HG03139 (cell line): ENCODE measurements around the gene FDPS.
A peak's percentile ranks its signal among the peaks of the same experiment; 100 is the strongest.
"Not testable (repeated sequence)": the region's sequence is repeated elsewhere in the genome, so short reads cannot be mapped to it uniquely, and the experiment has no call there.

Experiments used
- ATAC-seq: cut with Tn5 transposase; IDR thresholded peaks from one replicate; pipeline ENCODE4 v1.9.1; 2021; ENCODE audit not compliant: unreplicated experiment

The FDPS gene

DNA sequence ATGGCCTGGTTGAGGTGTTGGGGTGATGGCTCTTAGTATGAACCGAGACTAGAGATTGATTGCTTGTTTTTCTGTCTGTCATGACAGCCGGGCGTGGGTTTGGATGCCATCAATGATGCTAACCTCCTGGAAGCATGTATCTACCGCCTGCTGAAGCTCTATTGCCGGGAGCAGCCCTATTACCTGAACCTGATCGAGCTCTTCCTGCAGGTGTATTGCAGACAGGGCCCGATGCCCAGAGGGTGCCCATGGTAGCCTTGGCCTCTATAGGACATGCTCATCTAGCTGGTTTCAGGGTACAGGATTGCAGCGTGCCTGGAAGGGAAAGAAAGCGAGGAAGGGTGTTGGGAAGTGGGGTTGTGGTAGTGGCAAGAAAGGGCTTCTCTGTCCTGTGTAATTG lies 9.4 kb downstream of the FDPS start:
- no peak for ATAC-seq

GRCh38 chr1:155319536-155319935 lies 10.9 kb downstream of the FDPS start:
- no peak for ATAC-seq

- ATAC-seq: no peak
Measured at GRCh38 chr1:155320252-155320651, 11.6 kb downstream of the FDPS start.

GRCh38 chr1:155320661-155321617 lies 12.3 kb downstream of the FDPS start, which contains the start of gene RUSC1:
Gene RUSC1, plus strand, starts transcription at chr1:155320894. Its CDS starts 880 bp downstream, at chr1:155321774.
- no peak for ATAC-seq

DNA sequence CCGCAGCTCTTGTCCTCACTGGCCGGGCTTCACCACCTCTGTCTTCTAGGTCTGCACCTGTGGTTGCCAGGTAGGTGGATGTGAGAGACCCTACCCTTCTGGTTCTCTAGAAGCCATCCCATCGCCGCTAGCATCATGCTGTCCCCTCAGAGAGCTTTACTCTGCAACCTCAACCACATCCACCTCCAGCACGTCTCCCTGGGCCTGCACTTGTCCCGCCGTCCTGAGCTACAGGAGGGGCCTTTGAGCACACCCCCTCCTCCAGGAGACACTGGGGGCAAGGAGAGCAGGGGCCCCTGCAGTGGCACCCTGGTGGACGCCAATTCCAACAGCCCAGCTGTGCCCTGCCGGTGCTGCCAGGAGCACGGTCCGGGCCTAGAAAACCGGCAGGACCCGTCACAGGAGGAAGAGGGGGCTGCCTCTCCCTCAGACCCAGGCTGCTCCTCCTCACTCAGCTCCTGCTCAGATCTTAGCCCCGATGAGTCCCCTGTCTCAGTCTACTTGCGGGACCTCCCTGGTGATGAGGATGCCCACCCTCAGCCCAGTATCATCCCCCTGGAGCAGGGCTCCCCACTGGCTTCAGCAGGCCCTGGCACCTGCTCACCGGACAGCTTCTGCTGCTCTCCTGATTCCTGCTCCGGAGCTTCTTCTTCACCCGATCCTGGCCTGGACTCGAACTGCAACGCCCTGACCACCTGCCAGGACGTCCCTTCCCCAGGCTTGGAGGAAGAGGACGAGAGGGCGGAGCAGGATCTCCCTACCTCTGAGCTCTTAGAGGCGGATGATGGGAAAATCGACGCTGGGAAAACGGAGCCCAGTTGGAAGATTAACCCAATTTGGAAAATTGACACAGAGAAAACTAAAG lies 13.2 kb downstream of the FDPS start:
- ATAC-seq: no peak

DNA sequence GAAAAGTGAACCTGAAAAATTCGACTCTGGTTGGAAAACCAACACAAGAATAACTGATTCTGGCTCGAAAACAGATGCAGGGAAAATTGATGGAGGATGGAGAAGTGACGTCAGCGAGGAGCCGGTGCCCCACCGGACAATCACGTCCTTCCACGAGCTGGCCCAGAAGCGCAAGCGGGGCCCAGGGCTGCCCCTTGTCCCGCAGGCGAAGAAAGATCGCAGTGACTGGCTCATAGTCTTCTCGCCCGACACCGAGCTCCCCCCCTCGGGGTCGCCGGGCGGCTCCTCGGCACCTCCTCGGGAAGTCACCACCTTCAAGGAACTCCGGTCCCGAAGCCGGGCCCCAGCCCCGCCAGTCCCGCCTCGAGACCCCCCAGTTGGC lies 13.9 kb downstream of the FDPS start:
- ATAC-seq: no peak

DNA sequence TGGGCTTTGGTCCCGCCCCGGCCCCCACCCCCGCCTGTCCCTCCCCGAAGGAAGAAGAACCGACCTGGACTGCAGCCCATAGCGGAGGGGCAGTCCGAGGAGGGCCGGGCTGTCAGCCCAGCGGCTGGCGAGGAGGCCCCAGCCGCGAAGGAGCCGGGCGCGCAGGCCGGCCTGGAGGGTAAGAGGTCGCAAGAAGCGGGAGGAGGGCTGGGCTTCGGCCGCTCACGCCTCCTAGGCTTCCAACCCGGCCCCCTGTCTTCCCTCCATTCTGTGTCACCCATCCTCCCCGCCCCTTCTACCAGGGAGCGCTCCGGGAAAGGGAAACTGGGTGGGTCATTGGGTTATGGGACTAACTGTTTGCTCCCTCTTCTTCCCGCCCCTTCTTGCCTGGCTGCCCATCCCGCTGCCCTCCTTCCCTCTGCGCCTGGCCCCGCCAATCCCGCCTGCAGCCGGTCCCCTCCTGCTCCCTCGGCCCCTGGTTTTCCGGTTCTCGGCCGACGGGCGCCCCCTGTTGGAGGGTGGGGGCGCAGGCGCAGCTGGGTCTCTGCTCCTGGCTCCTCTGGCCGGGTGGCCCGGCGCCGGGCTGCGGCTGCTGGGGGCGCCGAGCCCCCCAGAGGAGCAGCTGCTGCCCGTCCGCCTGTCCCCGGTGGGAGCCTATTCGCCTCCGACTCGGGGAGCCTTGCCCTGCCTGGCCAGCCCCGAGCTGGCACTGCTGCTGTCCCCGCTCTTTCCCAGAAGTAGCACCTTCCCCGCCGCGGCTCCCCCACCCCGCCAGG lies 14.5 kb downstream of the FDPS start:
- peak; percentile 30 for ATAC-seq

DNA sequence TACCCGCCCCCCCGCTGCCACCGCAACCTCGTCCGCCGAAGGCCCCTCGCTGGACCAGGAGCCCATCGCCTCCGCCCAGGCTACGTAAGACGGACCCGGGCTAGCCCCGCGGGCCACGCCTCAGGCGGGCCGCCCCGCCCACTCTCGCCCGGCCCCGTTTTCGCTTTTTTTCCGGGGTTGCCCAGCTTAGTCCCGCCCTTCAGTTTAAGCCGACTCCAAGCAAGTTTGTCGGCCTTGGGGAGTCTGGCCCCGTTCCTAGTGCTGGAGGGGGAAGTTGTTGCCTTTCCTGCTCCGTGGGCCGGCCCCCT lies 15.0 kb downstream of the FDPS start:
- ATAC-seq: no peak

DNA sequence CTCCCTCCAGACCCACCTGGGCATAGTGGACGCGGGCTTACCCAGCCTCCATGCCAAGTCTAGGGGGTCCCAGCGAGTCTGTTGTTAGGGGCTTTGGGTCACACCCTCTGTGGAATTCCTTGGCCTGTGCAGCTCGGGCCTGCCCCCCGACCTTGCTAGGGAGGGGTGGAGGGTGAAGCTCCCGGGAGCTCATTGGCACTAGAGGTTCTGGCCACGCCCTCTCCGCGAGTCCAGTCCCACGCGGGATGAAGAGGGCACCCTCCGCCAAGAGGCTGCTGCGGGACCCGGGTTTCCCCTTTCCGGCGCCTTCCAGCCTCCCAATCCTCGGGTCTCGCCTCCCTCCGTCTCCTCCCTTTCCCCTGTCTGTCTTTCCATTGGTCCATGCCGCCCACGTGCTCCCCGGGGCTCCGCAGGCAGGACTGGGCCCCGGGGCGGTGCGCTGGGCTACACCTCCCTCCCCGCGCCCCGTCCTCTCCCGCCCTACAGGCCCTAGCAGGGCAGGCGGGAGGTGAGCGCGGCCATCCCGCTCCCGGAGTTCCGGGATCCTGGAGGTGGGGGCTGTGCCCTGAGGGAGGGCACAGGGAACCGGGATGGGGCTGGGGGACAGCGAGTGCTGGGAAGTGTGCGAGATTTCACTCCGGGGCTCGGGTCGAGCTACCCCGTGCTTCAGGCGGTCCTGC lies 15.5 kb downstream of the FDPS start:
- peak; percentile 49 for ATAC-seq

GRCh38 chr1:155324717-155325602 lies 16.3 kb downstream of the FDPS start:
- ATAC-seq: no peak

DNA sequence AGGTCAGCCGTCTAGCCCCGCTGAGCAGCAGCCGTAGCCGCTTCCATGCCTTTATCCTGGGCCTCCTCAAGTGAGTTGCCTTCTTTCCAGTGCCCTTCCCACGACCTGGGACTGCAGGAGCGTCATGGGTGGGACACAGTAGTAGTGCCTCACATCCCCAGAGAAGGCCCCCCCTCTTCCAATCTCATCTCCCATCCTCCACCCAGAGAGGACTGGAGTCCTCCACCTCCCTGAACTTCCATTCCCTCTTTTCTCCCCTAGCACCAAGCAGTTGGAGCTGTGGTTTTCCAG lies 16.9 kb downstream of the FDPS start:
- no peak for ATAC-seq

GRCh38 chr1:155326020-155326526 lies 17.4 kb downstream of the FDPS start:
- no peak for ATAC-seq

DNA sequence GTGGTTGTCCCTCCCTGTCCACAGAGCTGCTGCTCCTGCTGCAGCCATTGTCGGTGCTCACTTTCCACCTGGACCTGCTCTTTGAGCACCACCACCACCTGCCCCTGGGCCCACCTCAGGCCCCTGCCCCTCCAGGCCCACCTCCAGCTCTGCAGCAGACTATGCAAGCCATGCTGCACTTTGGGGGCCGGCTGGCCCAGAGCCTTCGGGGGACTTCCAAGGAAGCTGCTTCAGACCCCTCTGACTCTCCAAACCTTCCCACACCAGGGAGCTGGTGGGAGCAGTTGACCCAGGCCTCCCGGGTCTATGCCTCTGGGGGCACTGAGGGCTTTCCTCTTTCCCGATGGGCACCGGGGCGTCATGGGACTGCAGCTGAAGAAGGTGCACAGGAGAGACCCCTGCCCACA lies 18.0 kb downstream of the FDPS start:
- ATAC-seq: no peak

GRCh38 chr1:155327981-155328380 lies 19.3 kb downstream of the FDPS start:
- ATAC-seq: no peak

- not testable (repeated sequence) for ATAC-seq
Measured at GRCh38 chr1:155328856-155329255, 20.2 kb downstream of the FDPS start.

DNA sequence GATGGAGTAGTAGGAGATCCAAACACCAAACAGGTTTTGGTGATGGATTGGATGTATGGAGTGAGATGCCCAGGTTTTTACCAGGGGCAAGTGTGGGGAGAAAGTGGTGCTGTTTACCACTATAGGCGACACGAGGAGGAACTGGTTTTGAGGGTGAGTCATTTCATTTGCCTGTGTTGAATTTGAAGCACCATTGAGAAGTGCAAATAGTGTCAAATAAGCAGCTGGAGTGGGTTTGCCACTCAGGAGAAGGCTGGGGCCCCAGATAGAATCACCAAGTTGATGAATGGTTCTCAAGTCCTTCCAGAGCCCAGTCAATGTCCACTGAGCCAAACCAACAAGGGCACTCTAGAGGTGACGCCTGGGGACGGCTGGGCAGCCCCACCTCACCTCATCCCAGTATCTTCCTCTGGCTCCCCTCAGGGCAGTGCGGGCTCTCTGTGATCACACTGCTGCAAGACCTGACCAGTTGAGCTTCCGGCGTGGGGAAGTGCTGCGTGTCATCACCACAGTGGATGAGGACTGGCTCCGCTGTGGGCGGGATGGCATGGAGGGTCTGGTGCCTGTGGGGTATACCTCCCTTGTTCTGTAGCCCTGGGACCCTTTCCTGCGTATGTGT lies 21.4 kb downstream of the FDPS start:
- no peak for ATAC-seq

DNA sequence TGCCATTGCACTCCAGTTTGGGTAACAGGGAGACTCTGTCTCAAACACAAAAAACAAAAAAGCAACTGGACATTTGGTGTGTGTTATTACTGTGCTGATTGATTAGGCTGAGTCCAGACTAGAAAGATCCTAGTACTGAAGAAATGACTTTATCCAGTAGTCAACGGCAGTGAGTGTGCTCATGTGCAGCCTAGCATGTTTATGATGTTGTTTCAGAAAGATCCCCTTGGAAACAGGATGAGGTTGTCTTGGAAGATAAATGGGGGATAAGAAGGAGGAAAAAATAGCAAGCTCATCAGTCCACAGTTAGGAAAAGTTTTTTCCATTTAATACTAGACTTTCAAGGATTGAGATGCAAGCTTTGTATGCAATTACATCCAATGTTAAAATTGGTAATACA lies 26.3 kb downstream of the FDPS start:
- ATAC-seq: no peak

- ATAC-seq: no peak
Measured at GRCh38 chr1:155339515-155340097, 30.9 kb downstream of the FDPS start.

GRCh38 chr1:155342842-155343241 lies 34.2 kb downstream of the FDPS start:
- ATAC-seq: no peak
